Measurements from ENCODE around the gene UBE2I. TPM values are rescaled to one million over a fixed set of nuclear protein-coding genes. Genes with fewer than 3 reads are reported as not detected.

Gene UBE2I
- total RNA-seq, 1 donor from 2014 or later: 214 TPM

GRCh38 chr16:1346422-1347285 lies 37.2 kb downstream of the UBE2I start:
- Mint-ChIP-seq H3K27ac (no peak overlapping the region), H3K4me1 (peaks cover 9% of the 10 kb centered on the region), H3K36me3 (no peaks in the 10 kb centered on the region), H3K4me3 (no peak overlapping the region), H3K27me3 (ENCODE audit: low read depth) (peaks cover 29% of the 10 kb centered on the region), H3K9me3 (no peaks in the 10 kb centered on the region)
- TF ChIP-seq CTCF (IDR thresholded peaks at IDR 0.05; ENCODE audit: unreplicated experiment): no peak
- DNase-seq (ENCODE audit: low spot score in 2 of 2, unreplicated experiment in 2 of 2): no peak

DNA sequence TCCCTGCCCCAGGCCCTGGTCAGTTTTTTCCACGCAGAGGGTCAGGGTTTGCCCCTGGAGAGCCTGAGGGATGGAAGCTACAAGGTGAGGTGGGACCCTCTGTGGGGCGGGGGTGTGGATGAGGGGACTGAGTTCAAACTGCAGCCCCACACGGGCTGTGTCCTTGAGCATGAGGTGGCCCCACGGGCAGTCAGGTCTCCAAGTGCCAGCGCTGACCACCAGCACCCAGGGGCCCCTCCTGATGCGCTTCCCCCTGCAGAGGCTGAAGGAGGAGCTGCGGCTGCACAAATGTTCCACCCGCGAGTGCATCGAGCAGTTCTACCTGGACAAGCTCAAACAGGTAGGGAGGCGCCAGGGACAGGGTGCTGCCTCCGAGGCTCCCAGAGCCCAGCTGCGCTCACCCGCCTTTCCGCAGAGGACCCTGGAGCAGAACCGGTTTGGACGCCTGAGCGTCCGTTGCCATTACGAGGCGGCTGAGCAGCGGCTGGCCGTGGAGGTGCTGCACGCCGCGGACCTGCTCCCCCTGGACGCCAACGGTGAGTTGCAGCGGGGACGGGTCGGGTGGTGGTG lies 37.9 kb downstream of the UBE2I start:
- no peak for TF ChIP-seq CTCF (IDR thresholded peaks at IDR 0.05; ENCODE audit: unreplicated experiment)
- Mint-ChIP-seq H3K27me3 (ENCODE audit: low read depth) (peaks cover 24% of the 10 kb centered on the region), H3K4me3 (no peak overlapping the region), H3K27ac (no peak overlapping the region), H3K4me1 (peaks cover 13% of the 10 kb centered on the region), H3K9me3 (no peaks in the 10 kb centered on the region), H3K36me3 (no peaks in the 10 kb centered on the region)
- no peak for DNase-seq (ENCODE audit: low spot score in 2 of 2, unreplicated experiment in 2 of 2)

DNA sequence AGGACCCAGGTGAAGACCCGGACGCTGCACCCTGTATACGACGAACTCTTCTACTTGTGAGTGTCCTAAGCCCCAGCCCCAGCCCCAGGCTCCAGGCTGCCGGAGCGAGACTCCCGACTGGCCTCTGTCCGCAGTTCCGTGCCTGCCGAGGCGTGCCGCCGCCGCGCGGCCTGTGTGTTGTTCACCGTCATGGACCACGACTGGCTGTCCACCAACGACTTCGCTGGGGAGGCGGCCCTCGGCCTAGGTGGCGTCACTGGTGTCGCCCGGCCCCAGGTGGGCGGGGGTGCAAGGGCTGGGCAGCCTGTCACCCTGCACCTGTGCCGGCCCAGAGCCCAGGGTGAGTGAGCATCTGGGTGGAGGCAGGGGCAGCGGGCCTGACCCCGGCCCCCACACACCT lies 38.5 kb downstream of the UBE2I start:
- no peak for DNase-seq (ENCODE audit: low spot score in 2 of 2, unreplicated experiment in 2 of 2)
- H3K36me3 Mint-ChIP-seq: no peaks in the 10 kb centered on the region
- H3K9me3 Mint-ChIP-seq: no peaks in the 10 kb centered on the region
- no peak overlapping the region for H3K4me3 Mint-ChIP-seq
- H3K27ac Mint-ChIP-seq: no peak overlapping the region
- no peak for TF ChIP-seq CTCF (IDR thresholded peaks at IDR 0.05; ENCODE audit: unreplicated experiment)
- peaks cover 14% of the 10 kb centered on the region for H3K4me1 Mint-ChIP-seq
- H3K27me3 Mint-ChIP-seq (ENCODE audit: low read depth): peaks cover 18% of the 10 kb centered on the region

DNA sequence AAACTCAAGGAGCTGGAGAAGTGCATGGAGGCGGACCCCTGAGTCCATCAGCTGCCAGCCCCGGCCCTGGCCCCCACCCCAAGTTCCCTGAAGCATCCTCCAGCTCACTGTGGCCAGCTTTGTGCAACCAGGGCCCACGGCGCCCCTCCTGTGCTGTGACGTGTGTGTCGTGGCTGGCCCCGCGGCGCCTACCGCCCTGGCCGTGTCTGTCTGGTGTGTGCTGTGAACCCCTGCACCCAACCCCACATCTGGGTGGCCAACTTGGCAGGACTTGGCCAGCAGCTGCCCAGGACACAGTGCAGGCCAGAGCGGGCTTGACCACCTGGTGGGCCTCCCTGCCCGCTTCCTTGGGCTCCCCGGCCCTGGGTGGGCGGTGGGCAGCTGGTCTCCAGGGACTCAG lies 39.0 kb downstream of the UBE2I start:
- H3K27me3 Mint-ChIP-seq (ENCODE audit: low read depth): peaks cover 13% of the 10 kb centered on the region
- no peak overlapping the region for H3K4me3 Mint-ChIP-seq
- no peaks in the 10 kb centered on the region for H3K9me3 Mint-ChIP-seq
- H3K36me3 Mint-ChIP-seq: no peaks in the 10 kb centered on the region
- no peak for DNase-seq (ENCODE audit: low spot score in 2 of 2, unreplicated experiment in 2 of 2)
- H3K27ac Mint-ChIP-seq: no peak overlapping the region
- peaks cover 12% of the 10 kb centered on the region for H3K4me1 Mint-ChIP-seq
- no peak for TF ChIP-seq CTCF (IDR thresholded peaks at IDR 0.05; ENCODE audit: unreplicated experiment)

- H3K4me1 Mint-ChIP-seq: peaks cover 13% of the 10 kb centered on the region
- no peak overlapping the region for H3K4me3 Mint-ChIP-seq
- no peak for TF ChIP-seq CTCF (IDR thresholded peaks at IDR 0.05; ENCODE audit: unreplicated experiment)
- DNase-seq (ENCODE audit: low spot score in 2 of 2, unreplicated experiment in 2 of 2): no peak
- peaks cover 10% of the 10 kb centered on the region for H3K27me3 Mint-ChIP-seq (ENCODE audit: low read depth)
- H3K36me3 Mint-ChIP-seq: no peaks in the 10 kb centered on the region
- H3K9me3 Mint-ChIP-seq: no peaks in the 10 kb centered on the region
- H3K27ac Mint-ChIP-seq: no peak overlapping the region
These were observed 39.5 kb downstream of the UBE2I start for GRCh38 chr16:1348926-1349325.

Data from mesothelial cell of epicardium (in vitro differentiated cells).